ENCODE data around the gene TMEM109.

TMEM109 gene

GRCh38 chr11:60970890-60971289 is 56.9 kb downstream of the TMEM109 start:
- DNase-seq (ENCODE audit: low read depth): no peak

- peak; percentile 35 for DNase-seq (ENCODE audit: low read depth)
Observed at GRCh38 chr11:60971520-60971919, 57.6 kb downstream of the TMEM109 start, which contains the start of gene CD6. CD6 (plus strand) TSS chr11:60971680; CDS start chr11:60971866, 186 bp downstream.

GRCh38 chr11:60972182-60973030 is 58.4 kb downstream of the TMEM109 start:
- DNase-seq (ENCODE audit: low read depth): no peak

All from stimulated activated CD8-positive, alpha-beta memory T cell treated with anti-CD3 and anti-CD28 coated beads, Interleukin-7, amount 100 ng/mL, for 24 hours (primary cell).